Tibial nerve (tissue), 3 donors: Measurements from ENCODE around the gene COMMD7.

ENCODE experiments used
- POLR2A ChIP-seq, 2 donors: fragments of 450-650 bp; IDR thresholded peaks; one replicate each; pipeline ENCODE4 v1.6.1; 2017; ENCODE audit warnings: antibody characterized with exemption in 2 of 2, mild to moderate bottlenecking in 2 of 2, moderate library complexity in 2 of 2
- TF ChIP-seq, protein P1 (sequence below), 5 experiments: fragments of 200-600 bp in 3 of 5; fragments of 450-650 bp in 2 of 5; sonication (generic) in 3 of 5; IDR thresholded peaks; one replicate each; pipeline ENCODE4 v1.5.1; 2016 to 2019; ENCODE audit warnings: antibody characterized with exemption in 5 of 5, mild to moderate bottlenecking in 3 of 5, moderate library complexity in 2 of 5

- no peak for TF ChIP-seq POLR2A (IDR thresholded peaks at IDR 0.05)
- TF ChIP-seq, protein P1, sequence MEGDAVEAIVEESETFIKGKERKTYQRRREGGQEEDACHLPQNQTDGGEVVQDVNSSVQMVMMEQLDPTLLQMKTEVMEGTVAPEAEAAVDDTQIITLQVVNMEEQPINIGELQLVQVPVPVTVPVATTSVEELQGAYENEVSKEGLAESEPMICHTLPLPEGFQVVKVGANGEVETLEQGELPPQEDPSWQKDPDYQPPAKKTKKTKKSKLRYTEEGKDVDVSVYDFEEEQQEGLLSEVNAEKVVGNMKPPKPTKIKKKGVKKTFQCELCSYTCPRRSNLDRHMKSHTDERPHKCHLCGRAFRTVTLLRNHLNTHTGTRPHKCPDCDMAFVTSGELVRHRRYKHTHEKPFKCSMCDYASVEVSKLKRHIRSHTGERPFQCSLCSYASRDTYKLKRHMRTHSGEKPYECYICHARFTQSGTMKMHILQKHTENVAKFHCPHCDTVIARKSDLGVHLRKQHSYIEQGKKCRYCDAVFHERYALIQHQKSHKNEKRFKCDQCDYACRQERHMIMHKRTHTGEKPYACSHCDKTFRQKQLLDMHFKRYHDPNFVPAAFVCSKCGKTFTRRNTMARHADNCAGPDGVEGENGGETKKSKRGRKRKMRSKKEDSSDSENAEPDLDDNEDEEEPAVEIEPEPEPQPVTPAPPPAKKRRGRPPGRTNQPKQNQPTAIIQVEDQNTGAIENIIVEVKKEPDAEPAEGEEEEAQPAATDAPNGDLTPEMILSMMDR (IDR thresholded peaks at IDR 0.05) = no peak
Observed at GRCh38 chr20:32792316-32792715, 49.0 kb upstream of the COMMD7 start.
